Measurements from ENCODE around the gene MPZL2.

MPZL2 gene

GRCh38 chr11:118283037-118283636, 19.0 kb upstream of the MPZL2 start:
- no peak for DNase-seq

GRCh38 chr11:118282606-118283005, 18.5 kb upstream of the MPZL2 start:
- no peak for DNase-seq

DNA sequence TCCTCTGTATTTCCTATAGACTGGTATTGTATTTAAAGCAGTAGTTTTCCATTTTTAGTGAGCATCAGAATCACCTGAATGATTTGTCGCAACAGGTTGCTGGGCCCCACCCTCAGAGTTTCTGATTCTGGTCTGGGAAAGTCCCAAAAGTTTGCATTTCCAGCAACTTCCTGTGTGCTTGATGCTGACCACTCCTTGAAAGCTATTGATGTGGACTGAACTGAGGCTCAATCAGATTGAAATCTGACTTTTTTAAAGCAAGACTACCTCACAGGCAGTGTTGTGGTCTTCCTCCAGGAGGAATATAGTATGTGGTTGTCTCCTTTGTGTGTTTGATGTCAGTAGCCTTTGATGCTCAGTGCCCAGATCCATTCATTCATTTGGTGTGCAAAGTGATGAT, 17.2 kb upstream of the MPZL2 start:
- DNase-seq: no peak

- peak in 1 of 3 experiments; percentile 17 for DNase-seq
Observed at GRCh38 chr11:118277312-118277711, 13.2 kb upstream of the MPZL2 start.

DNA sequence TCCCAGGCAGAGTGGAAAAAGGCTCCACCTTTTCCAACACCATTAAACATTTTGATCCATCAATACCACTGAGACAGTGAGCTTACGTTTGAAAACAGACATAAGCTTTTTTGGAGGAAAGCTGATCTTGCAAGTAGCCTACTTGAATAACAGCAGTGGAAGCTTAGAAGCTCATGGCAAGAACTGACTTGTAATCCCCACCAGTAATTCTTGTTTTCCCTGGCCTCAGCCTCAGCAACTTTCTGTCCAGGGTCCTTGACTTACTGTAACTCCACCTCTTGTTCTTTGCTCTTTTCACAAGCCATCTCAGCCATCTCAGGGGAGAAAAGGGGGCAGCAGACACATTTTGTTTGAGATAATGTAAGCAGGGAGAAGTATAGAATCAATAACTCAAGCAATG, 12.3 kb upstream of the MPZL2 start:
- DNase-seq: no peak

- DNase-seq: no peak
Observed at GRCh38 chr11:118275176-118275575, 11.1 kb upstream of the MPZL2 start.

GRCh38 chr11:118274186-118274585, 10.1 kb upstream of the MPZL2 start:
- no peak for DNase-seq

DNA sequence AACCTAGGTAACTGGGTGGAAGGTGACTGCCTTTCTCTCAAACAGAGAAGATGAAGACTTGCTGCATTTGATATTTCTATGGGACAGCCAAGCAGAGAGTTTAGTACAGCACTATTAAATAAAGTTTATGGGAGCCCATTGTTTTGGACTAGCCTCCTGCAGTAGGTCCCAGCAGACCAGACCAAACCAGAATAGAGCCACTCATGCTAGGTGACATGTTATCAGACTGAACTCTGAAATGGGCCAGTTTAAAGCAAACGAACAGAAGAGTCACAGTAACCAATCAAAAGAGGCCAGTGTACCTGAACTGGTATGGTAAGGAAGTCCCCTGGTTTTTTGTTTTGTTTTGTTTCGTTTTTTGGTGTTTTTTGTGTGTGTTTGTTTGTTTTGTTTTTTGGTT, 7.9 kb upstream of the MPZL2 start:
- DNase-seq: no peak

- DNase-seq: peak; percentile 35 to 82 (median 65)
Observed at GRCh38 chr11:118267486-118267885, 3.4 kb upstream of the MPZL2 start.

DNA sequence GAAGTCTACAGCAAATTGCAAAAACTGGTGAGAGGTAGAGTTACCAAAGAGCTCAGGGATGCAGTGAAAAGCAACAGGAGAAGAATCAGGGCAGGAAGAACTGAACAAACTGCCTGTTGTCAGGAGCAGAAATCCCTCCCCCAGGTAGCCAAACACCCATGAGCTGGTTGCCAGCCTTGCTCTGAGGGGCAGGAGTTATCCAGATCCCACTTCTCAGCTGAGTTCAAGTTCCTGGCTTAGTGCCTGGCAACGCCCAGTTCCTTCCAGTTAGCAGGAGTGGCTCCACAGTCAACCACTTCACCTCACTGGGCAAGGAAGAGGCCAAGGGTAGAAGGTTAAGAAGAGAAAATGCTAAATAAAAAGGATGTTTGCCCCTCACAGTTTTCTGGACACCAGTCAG, 1.9 kb upstream of the MPZL2 start:
- no peak for DNase-seq

GRCh38 chr11:118264569-118265465, 720 bp upstream of the MPZL2 start:
- DNase-seq: no peak

- DNase-seq: no peak
Observed at GRCh38 chr11:118263112-118263511, 985 bp downstream of the MPZL2 start.

- no peak for DNase-seq
Observed at GRCh38 chr11:118260353-118260752, 3.7 kb downstream of the MPZL2 start.

DNA sequence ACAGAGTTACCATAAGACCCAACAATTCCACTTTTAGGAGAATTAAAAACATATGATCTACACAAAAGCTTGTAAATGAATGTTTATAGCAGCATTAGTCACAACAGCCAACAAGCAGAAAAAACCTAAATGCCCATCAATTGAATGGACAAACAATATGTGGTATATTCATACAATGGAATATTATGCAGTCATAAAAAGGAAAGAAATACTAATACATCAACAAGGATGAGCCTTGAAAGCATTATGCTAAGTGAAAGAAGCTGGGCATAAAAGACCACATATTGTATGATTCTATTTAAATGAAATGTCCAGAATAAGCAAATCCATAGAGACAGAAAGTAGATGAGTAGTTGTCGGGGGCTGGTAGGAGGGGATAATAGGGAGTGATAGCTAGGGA, 5.0 kb downstream of the MPZL2 start:
- DNase-seq: no peak

- peak in 1 of 3 experiments; percentile 10 for DNase-seq
Observed at GRCh38 chr11:118258410-118258809, 5.7 kb downstream of the MPZL2 start.

- no peak for DNase-seq
Observed at GRCh38 chr11:118252688-118253087, 11.4 kb downstream of the MPZL2 start.

- peak; percentile 97 to 99 (median 97) for DNase-seq
Observed at GRCh38 chr11:118251858-118252652, 12.0 kb downstream of the MPZL2 start, which contains the start of gene MPZL3. Gene MPZL3 (minus strand): TSS chr11:118252365. CDS start chr11:118252294, 71 bp downstream.

DNA sequence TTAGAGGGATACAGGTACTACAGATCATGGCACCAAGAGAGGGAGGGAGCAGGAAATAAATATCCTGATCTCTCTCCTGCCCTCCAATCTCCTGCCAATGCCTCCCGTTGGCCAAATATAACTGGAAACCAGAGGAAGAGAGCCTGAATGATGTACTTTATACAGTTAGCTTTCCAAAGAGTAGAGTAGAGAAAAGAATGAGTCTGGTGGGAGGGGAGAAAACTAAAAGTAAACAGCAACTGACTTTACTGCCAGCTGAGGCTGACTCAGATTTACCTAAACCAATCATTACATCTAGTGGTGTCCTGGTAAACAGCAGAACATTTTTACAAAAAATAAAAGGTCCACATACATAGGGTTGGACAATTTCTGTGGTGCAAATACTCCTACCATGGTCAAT, 17.1 kb downstream of the MPZL2 start:
- DNase-seq: no peak

GRCh38 chr11:118245936-118246562, 18.0 kb downstream of the MPZL2 start:
- no peak for DNase-seq

- DNase-seq: no peak
Observed at GRCh38 chr11:118243993-118244762, 19.9 kb downstream of the MPZL2 start.

- DNase-seq: no peak
Observed at GRCh38 chr11:118243161-118243560, 20.9 kb downstream of the MPZL2 start.

DNA sequence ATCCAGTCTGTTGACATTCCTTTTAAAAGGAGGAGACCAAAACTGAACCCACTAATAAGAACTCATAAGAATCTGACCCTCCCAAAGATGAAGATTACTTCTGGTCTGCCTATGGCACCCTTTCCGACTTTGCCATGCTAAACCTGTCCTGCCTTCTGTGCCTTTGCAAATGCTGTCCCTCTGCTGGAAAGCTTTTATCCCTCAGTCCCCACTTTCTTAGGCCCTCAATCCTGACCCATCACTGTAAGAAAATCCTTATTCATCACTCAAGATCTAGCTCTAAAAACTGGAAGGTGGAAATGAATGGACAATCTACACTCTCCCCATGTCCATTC, 22.4 kb downstream of the MPZL2 start:
- no peak for DNase-seq

All from NCI-H1417 (cell line).